Measurements from ENCODE around the gene RAB37. TPM values are rescaled to one million over a fixed set of nuclear protein-coding genes. Genes with fewer than 3 reads are reported as not detected.
A peak's percentile ranks its signal among the peaks of the same experiment; 100 is the strongest.

Gene RAB37, protein sequence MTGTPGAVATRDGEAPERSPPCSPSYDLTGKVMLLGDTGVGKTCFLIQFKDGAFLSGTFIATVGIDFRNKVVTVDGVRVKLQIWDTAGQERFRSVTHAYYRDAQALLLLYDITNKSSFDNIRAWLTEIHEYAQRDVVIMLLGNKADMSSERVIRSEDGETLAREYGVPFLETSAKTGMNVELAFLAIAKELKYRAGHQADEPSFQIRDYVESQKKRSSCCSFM
- 0.07 TPM in 1 of 2 replicates, not detected in the other for total RNA-seq (2014; rRNA removed; shearing (Covaris generic); ENCODE audit: low replicate concordance)

DNA sequence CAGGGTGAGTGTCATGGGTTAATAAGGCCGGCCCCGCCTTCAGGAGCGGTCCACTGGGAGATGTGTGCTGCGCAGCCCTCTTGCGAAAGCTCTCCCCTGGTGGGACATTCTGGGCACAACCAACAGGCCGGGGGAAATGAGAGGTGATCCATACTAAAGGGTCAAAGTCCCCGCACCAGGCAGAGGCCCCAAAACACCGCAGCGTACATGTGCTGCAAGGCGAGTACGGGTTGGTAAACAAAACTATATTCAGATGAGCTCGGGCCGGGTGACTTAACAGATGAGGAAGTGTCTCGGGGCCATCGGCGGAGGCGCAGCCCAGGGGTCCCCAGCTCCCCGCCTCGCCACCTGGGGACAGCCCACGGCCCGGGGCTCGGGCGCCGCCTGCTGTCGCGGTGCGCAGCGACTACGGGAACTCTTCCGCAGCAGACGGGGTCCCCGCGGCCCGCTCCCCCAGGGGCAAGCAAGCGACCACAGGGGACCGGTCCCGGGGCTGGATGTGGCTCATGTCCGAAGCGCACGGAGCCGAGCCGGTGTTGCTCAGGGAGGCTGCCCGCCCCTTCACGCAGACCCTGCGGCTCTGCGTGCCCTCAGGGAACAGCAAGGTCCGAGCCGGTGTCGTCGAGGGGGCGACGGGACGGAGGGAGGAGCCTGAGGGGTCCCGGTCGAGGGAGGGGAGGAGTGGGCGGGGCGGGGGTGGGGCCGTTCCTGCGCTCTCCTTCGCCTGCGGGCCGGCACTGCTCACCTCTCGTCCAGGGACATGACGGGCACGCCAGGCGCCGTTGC, at the start of gene RAB37:
RAB37 (plus strand) TSS at position 744 of the 786 bp plus-strand sequence; CDS start at position 761, 17 bp downstream.
- DNase-seq = peak; percentile 79
- Histone ChIP-seq H4K20me1 (ENCODE audit: insufficient read depth, low read depth, low read length) (no peaks in the 10 kb centered on the region), H3K9me2 (replicated peaks; ENCODE audit: insufficient read depth, low read length) (no peaks in the 10 kb centered on the region), H3K27ac (ENCODE audit: low read length) (no peak within 1 kb of the TSS), H3K4me3 (ENCODE audit: low read length) (peak within 1 kb of the TSS; percentile 58; the same call in 1 of the 2 replicates), H2AFZ (ENCODE audit: low read length) (peak within 1 kb of the TSS; percentile 92), H3K9ac (ENCODE audit: low read length) (0 out of 2 replicates have a peak within 1 kb of the TSS, but pooled peaks have one; percentile 35), H3K4me2 (ENCODE audit: low read depth, low read length, poor library complexity, severe bottlenecking) (peak within 1 kb of the TSS; percentile 61), H3K36me3 (ENCODE audit: insufficient read depth, low read length) (no peaks in the 10 kb centered on the region), H3K9me3 (ENCODE audit: low read length) (no peaks in the 10 kb centered on the region; the same call in 1 of the 2 replicates), H3K79me2 (ENCODE audit: low read length) (no peaks in the 10 kb centered on the region), H3K27me3 (ENCODE audit: low read length) (peaks cover 2% of the 10 kb centered on the region; the same call in 1 of the 2 replicates), H3K4me1 (ENCODE audit: low read length) (peaks cover 17% of the 10 kb centered on the region)

DNA sequence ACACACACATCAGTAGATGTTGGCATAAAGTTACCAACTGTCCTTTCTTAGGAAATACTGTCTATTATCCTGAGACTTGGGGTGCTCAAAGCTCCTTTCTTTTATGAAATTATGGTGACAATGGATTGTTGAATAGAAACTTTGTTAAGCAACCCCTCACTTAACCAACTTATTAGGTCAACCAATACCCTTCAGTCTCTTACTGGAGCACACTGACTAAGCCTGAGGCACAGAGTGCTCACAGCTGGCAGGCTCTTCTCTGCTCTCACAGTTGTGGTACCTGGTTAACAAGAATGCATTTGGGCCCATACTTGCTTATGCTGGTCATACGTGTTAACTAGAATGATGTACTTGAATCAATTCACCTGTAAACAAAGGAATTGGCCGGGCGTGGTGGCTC, 49.2 kb upstream of the RAB37 start:
- Histone ChIP-seq H2AFZ (ENCODE audit: low read length) (no peak overlapping the region), H3K27me3 (ENCODE audit: low read length) (no peaks in the 10 kb centered on the region), H3K4me3 (ENCODE audit: low read length) (no peak overlapping the region), H3K9ac (ENCODE audit: low read length) (no peak overlapping the region), H3K4me1 (ENCODE audit: low read length) (no peaks in the 10 kb centered on the region), H3K79me2 (ENCODE audit: low read length) (no peaks in the 10 kb centered on the region), H3K4me2 (ENCODE audit: low read depth, low read length, poor library complexity, severe bottlenecking) (no peak overlapping the region), H3K9me3 (ENCODE audit: low read length) (no peaks in the 10 kb centered on the region), H3K27ac (ENCODE audit: low read length) (no peak overlapping the region), H3K36me3 (ENCODE audit: insufficient read depth, low read length) (no peaks in the 10 kb centered on the region), H3K9me2 (replicated peaks; ENCODE audit: insufficient read depth, low read length) (no peaks in the 10 kb centered on the region), H4K20me1 (ENCODE audit: insufficient read depth, low read depth, low read length) (no peaks in the 10 kb centered on the region)
- no peak for DNase-seq

DNA sequence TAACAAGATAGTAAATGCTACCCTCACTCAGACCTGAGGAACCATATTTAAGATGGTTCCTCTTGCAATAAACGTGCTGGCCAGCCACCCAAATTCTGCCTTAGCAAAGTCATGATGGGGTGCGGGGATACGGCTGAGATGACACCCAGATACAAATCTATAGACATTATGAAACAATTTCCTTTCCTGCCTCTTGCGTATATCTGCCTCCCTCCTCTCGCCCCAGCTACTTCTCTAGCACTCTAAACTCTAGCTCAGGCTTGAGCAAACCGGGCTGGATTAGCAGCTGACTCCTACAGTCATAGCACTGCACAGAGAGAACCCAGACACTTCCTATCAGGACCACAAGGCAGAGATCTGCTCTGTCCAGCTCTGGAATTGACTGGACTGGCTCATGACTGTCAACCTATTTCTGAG, 46.6 kb upstream of the RAB37 start:
- Histone ChIP-seq H4K20me1 (ENCODE audit: insufficient read depth, low read depth, low read length) (no peaks in the 10 kb centered on the region), H2AFZ (ENCODE audit: low read length) (no peak overlapping the region), H3K9me2 (replicated peaks; ENCODE audit: insufficient read depth, low read length) (no peaks in the 10 kb centered on the region), H3K4me3 (ENCODE audit: low read length) (no peak overlapping the region), H3K4me1 (ENCODE audit: low read length) (no peaks in the 10 kb centered on the region), H3K79me2 (ENCODE audit: low read length) (no peaks in the 10 kb centered on the region), H3K27me3 (ENCODE audit: low read length) (no peaks in the 10 kb centered on the region), H3K9me3 (ENCODE audit: low read length) (no peaks in the 10 kb centered on the region), H3K27ac (ENCODE audit: low read length) (no peak overlapping the region), H3K36me3 (ENCODE audit: insufficient read depth, low read length) (no peaks in the 10 kb centered on the region), H3K9ac (ENCODE audit: low read length) (no peak overlapping the region), H3K4me2 (ENCODE audit: low read depth, low read length, poor library complexity, severe bottlenecking) (no peak overlapping the region)
- no peak for DNase-seq

DNA sequence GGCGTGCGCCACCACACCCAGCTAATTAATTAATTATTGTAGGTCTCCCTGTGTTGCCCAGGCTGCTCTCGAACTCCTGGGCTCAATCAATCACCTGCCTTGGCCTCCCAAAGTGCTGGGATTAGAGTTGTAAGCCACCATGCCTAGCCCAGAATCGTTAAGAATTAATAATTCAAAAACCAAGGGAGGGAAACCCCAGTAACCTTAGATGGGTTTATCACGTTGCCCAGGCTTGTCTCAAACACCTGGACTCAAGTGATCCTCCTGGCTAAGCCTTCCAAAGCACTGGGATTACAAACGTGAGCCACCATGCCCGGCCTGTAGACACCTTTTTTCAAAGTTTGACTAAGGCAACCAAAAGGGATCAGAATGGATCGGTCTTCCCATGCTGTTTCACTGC, 45.9 kb upstream of the RAB37 start:
- Histone ChIP-seq H3K27ac (ENCODE audit: low read length) (no peak overlapping the region), H3K9ac (ENCODE audit: low read length) (no peak overlapping the region), H3K4me2 (ENCODE audit: low read depth, low read length, poor library complexity, severe bottlenecking) (no peak overlapping the region)

DNA sequence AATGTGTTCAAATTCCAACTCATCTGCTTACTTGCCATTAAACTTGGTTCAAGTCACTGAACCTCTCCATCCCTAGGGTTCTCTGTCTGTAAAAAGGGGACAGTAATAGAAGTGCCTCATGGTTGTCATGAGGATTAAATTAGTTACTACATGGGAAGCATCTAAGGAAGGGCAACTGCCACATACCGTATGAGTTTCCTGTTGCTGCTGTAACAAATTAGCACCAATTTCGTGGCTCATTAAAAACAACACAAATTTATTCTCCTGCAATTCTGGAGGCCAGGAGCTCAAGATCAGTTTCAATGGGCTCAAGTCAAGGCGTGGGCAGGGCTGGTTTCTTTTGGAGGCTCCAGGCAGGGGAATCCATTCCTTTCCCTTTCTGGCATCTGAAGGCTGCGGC, 43.0 kb upstream of the RAB37 start:
- H3K4me3 ChIP-seq (ENCODE audit: low read length) = no peak overlapping the region
- no peaks in the 10 kb centered on the region for H3K4me1 ChIP-seq (ENCODE audit: low read length)
- DNase-seq = no peak
- H2AFZ ChIP-seq (ENCODE audit: low read length) = no peak overlapping the region
- H3K27me3 ChIP-seq (ENCODE audit: low read length) = no peaks in the 10 kb centered on the region
- no peaks in the 10 kb centered on the region for H3K9me2 ChIP-seq (replicated peaks; ENCODE audit: insufficient read depth, low read length)
- H3K4me2 ChIP-seq (ENCODE audit: low read depth, low read length, poor library complexity, severe bottlenecking) = no peak overlapping the region
- no peaks in the 10 kb centered on the region for H3K36me3 ChIP-seq (ENCODE audit: insufficient read depth, low read length)
- H3K79me2 ChIP-seq (ENCODE audit: low read length) = no peaks in the 10 kb centered on the region
- no peaks in the 10 kb centered on the region for H3K9me3 ChIP-seq (ENCODE audit: low read length)
- no peaks in the 10 kb centered on the region for H4K20me1 ChIP-seq (ENCODE audit: insufficient read depth, low read depth, low read length)
- H3K27ac ChIP-seq (ENCODE audit: low read length) = no peak overlapping the region
- no peak overlapping the region for H3K9ac ChIP-seq (ENCODE audit: low read length)

More for the DNA sequence above, 45.9 kb upstream of the RAB37 start:
- H3K4me1 ChIP-seq (ENCODE audit: low read length) = no peaks in the 10 kb centered on the region
- DNase-seq = no peak
- H3K27me3 ChIP-seq (ENCODE audit: low read length) = no peaks in the 10 kb centered on the region
- H2AFZ ChIP-seq (ENCODE audit: low read length) = no peak overlapping the region
- no peaks in the 10 kb centered on the region for H3K9me2 ChIP-seq (replicated peaks; ENCODE audit: insufficient read depth, low read length)
- H3K79me2 ChIP-seq (ENCODE audit: low read length) = no peaks in the 10 kb centered on the region
- no peaks in the 10 kb centered on the region for H3K9me3 ChIP-seq (ENCODE audit: low read length)
- H3K36me3 ChIP-seq (ENCODE audit: insufficient read depth, low read length) = no peaks in the 10 kb centered on the region
- H3K4me3 ChIP-seq (ENCODE audit: low read length) = no peak overlapping the region
- H4K20me1 ChIP-seq (ENCODE audit: insufficient read depth, low read depth, low read length) = no peaks in the 10 kb centered on the region

DNA sequence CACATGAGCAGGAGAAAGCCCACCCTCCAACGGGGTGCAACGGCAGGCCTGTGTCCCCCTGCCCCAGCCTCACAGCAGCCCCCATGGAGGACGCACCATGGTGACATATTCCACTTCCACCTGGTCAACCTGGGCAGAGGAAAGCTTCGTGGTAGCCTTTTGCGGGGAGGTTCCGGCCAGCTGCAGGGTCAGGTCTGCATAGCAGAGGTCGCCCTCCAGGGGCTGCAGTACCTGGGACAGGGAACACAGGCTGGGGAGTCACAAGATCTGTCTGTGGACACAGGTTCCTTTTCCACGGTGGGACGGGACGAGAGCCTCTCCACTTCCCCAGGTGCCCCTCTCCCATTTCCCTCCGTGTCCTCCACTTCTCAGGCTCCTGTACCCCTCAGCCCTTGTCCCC, 41.4 kb upstream of the RAB37 start:
- Histone ChIP-seq H3K27me3 (ENCODE audit: low read length) (no peaks in the 10 kb centered on the region), H3K79me2 (ENCODE audit: low read length) (no peaks in the 10 kb centered on the region), H3K4me2 (ENCODE audit: low read depth, low read length, poor library complexity, severe bottlenecking) (no peak overlapping the region), H2AFZ (ENCODE audit: low read length) (no peak overlapping the region), H3K4me3 (ENCODE audit: low read length) (no peak overlapping the region), H3K9me3 (ENCODE audit: low read length) (no peaks in the 10 kb centered on the region), H3K27ac (ENCODE audit: low read length) (no peak overlapping the region), H3K9me2 (replicated peaks; ENCODE audit: insufficient read depth, low read length) (no peaks in the 10 kb centered on the region), H3K36me3 (ENCODE audit: insufficient read depth, low read length) (no peaks in the 10 kb centered on the region), H3K9ac (ENCODE audit: low read length) (no peak overlapping the region), H4K20me1 (ENCODE audit: insufficient read depth, low read depth, low read length) (no peaks in the 10 kb centered on the region), H3K4me1 (ENCODE audit: low read length) (no peaks in the 10 kb centered on the region)
- no peak for DNase-seq

DNA sequence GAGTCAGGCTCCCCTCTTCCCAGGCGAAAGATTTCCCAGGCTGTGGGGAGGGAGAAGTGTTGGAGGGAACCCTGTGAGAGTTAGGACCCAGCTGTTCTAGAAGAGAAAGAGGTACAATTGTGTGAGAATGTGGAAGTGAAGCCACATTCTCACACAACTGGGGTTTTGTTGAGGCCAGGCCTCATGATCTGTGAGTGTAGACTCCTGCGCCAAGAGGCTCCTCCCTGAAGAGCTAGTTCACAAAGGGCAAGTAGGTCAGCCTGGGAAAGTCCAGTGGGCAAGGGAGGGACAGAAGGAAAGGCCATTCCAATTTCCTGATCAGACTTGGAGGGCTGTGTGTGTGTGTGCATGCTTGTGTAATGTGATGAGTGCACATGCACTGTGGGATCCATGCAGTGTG, 39.5 kb upstream of the RAB37 start:
- Histone ChIP-seq H3K27me3 (ENCODE audit: low read length) (no peaks in the 10 kb centered on the region), H3K9ac (ENCODE audit: low read length) (no peak overlapping the region), H3K9me3 (ENCODE audit: low read length) (no peaks in the 10 kb centered on the region), H3K27ac (ENCODE audit: low read length) (no peak overlapping the region), H3K4me2 (ENCODE audit: low read depth, low read length, poor library complexity, severe bottlenecking) (no peak overlapping the region), H2AFZ (ENCODE audit: low read length) (no peak overlapping the region), H3K79me2 (ENCODE audit: low read length) (no peaks in the 10 kb centered on the region), H3K36me3 (ENCODE audit: insufficient read depth, low read length) (no peaks in the 10 kb centered on the region), H3K9me2 (replicated peaks; ENCODE audit: insufficient read depth, low read length) (no peaks in the 10 kb centered on the region), H3K4me3 (ENCODE audit: low read length) (no peak overlapping the region), H3K4me1 (ENCODE audit: low read length) (no peaks in the 10 kb centered on the region), H4K20me1 (ENCODE audit: insufficient read depth, low read depth, low read length) (no peaks in the 10 kb centered on the region)
- no peak for DNase-seq

DNA sequence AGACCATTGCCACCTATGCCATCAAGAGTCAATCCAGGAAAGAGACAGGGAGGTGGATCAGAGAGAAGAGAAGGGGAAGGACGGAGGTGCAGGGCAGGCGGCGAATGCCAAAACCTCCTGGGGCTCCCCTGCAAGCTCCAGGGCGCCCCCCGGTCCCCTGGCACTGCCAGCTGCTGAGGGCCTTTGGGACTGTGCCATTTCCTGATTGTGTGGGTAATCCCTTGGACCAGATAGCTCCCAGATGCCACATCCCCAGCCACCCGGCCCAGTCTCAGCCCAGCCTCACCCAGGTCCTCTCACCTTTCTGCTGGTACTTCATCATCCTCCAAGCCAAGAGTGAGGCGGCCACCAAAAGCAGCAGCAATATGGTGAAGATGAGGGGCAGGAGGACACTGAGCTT, 39.0 kb upstream of the RAB37 start:
- Histone ChIP-seq H3K4me2 (ENCODE audit: low read depth, low read length, poor library complexity, severe bottlenecking) (no peak overlapping the region), H3K36me3 (ENCODE audit: insufficient read depth, low read length) (no peaks in the 10 kb centered on the region), H3K4me3 (ENCODE audit: low read length) (no peak overlapping the region), H3K9me3 (ENCODE audit: low read length) (no peaks in the 10 kb centered on the region), H3K9ac (ENCODE audit: low read length) (no peak overlapping the region), H3K9me2 (replicated peaks; ENCODE audit: insufficient read depth, low read length) (no peaks in the 10 kb centered on the region), H3K4me1 (ENCODE audit: low read length) (no peaks in the 10 kb centered on the region), H3K79me2 (ENCODE audit: low read length) (no peaks in the 10 kb centered on the region), H3K27ac (ENCODE audit: low read length) (no peak overlapping the region), H4K20me1 (ENCODE audit: insufficient read depth, low read depth, low read length) (no peaks in the 10 kb centered on the region), H2AFZ (ENCODE audit: low read length) (no peak overlapping the region), H3K27me3 (ENCODE audit: low read length) (no peaks in the 10 kb centered on the region)
- DNase-seq = no peak

Measured in Karpas-422 (cell line).